ENCODE data around the gene ASMTL.

ASMTL gene

DNA sequence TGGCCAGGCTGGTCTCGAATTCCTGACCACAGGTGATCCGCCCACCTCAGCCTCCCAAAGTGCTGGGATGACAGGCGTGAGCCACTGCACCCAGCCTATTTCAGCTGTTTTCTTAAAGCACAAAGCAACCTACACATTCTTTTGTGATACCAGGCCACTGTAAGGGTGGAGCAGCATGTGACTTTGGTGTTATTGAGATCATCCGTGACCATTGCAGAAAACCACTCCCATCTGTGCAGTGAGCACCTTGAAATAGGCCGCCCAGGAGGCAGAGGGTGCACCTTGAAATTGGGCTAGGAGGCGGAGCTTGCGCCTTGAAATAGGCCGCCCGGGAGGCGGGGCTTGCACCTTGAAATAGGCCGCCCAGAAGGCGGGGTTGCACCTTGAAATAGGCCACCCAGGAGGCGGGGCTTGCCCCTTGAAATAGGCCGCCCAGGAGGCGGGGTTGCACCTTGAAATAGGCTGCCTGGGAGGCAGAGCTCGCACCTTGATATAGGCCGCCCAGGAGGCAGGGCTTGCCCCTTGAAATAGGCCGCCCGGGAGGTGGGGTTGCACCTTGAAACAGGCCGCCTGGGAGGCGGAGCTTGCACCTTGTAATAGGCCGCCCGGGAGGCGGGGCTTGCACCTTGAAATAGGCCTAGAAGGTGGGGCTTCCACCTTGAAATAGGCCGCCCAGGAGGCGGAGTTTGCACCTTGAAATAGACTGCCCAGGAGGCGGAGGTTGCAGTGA is 51.8 kb downstream of the ASMTL start:
- DNase-seq = no peak

DNA sequence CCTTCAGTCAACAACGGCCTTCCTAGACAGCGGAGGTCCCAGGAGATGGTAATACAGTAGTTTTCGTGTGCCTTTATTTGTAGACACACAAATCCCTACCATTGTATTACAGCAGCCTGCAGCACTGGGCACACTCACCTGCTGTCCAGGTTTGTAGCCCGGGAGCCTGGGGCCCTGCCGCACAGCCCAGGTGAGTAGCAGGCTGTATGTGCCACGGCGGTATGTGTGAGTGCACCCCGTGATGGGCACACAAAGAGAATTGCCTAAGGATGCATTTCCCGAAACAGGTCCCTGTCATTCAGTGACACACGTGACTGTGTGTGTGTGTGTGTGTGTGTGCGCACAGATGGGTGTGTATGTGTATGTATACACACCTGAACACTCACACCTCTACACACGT is 52.7 kb downstream of the ASMTL start:
- no peak for DNase-seq

DNA sequence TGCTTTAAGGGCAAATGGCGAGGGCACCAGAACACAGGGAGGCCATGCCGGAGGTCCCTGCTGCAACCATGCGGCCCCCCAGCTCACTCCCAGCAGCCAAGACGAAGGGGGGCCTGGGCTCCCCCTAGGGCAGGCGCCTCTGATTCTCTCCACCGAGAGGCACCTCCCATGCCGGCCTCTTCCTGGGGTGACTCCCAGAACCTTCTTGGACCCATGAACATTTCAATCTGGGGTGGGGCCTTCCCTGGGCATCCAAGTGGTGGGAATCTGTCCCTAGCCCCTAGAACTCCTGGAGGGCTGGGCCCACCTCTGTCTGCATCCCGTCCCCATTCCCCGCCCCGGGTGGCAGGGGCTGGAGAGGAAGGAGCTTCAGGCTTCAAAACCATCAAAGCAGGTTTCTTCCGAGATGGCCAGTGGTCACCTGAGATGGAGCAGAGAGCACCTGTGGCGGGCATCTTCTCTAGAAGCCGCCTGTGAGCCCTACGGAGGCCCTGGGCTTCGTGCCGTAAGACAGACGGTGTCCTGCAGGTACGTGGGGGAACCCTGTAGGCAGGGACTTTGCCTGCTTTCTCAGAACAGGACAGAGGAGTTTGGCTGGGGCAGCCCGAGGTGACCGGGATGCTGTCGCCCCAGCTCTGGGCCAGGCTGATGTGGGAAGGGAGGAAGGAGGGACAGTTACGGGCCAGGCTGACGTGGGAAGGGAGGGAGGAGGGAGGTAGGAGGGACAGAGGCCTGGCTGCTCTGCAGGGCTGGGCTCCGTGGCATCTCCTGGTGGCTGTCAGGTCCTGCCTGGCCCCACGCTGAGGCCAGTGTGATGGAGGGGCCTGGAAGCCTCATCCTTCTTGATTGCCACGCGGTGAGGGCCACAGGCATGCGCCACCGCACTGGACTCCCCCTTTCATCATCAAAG is 54.0 kb downstream of the ASMTL start:
- DNase-seq = no peak

DNA sequence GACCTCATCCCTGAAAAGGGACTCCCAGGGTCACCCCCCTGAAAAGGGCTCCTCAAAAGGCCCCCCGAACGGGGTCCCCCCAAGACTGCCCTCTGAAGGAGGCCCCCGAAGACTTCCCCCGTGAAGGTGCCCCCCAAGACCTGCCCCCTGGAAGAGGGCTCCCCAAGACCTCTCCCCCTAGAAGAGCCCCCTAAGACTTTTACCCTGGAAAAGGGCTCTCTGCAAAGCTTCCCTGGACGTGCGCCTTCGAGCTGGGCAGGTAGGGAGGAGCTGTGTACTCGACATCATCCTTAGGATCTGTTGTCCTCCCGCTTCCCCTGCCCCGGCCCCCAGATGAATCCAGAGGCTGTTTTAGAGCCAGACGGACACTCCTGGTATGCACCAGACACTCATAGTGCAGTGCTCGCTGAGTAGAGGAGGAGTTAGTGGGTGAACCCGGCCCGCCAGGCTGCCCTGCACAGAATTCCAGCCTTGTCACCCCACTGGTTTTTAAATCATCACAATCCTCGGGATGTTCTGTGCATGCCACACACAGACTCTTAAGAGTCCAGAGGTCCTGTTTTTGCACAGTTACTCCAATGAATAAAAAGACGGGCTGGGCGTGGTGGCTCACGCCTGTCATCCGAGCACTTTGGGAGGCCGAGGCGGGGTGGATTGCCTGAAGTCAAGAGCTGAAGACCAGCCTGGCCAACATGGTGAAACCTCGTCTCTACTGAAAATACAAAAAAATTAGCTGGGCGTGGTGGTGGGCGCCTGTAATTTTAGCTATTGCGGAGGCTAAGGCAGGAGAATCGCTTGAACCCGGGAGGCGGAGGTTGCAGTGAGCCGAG is 55.1 kb downstream of the ASMTL start:
- DNase-seq = no peak

DNA sequence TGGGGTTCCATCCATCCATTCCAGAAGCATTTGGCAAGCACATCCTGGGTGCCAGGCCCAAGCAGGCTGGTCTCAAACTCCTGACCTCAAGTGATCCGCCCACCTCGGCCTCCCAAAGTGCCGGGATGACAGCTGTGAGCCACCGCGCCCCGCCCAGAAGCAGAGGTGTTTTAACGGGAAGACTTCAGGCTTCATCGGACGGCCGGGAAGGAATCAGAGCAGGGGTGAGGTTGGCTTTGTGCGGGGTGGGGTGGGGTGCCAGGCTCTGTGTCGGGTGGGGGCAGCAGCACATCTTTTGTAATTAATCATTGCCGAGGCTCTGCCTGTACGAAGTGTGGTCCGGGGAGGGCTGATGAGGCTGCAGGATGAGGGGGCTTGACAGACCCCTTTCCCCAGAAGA is 55.7 kb downstream of the ASMTL start:
- no peak for DNase-seq

DNA sequence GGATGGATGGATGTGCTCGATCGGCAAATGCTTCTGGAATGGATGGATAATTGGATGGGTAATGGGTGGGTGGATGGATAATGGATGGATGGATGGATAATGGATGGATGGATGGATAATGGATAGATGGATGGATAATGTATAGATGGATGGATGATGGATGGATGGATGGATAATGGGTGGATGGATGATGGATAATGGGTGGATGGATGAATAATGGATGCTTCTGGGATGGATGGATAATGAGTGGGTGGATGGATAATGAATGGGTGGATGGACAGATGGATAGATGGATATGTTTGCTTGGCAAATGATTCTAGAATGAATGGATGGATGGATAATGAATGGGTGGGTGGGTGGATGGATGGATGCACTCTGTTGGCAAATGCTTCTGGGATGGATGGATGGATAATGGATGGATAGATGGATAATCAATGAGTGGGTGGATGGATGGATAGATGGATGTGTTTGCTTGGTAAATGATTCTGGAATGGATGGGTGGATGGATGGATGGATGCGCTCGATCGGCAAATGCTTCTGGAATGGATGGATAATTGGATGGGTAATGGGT is 57.0 kb downstream of the ASMTL start:
- DNase-seq = no peak

DNA sequence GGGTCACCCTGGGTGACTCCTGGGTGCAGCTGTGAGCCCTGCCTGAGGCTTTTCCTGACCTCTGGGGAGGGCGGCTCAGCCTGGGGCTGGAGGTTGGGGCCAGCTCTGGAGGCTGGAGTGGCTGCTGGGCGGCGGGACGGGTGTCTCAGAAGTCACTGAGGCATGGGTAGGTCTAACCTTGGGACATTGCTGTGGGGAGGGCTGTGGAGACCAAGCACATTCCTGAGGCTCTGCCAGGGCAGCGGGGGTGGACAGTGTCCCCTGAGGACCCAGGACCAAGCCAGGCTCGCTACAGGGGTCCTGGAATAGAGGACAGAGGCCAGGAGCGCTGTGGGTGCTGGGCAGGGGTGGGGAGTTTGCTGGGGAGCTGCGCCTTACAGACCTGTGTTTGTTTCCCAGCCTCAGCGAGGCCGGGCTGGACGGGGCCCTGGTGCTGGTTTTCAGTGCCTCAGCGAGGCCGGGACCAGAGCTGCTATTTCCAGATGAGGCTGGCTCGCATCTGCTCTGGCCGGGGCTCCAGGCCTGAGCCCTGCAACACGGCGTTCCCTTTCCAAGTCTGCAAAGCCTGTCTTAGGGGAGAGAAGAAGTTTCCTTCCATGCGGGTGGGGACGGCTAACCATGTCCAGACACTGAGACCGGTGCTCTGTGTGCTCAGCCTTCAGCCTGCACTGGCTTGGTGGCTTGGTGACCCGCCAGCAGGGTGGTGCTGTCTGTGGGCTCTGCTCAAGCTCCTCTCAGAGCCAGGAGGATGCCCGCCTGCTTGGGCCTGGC is 57.8 kb downstream of the ASMTL start:
- DNase-seq = no peak

DNA sequence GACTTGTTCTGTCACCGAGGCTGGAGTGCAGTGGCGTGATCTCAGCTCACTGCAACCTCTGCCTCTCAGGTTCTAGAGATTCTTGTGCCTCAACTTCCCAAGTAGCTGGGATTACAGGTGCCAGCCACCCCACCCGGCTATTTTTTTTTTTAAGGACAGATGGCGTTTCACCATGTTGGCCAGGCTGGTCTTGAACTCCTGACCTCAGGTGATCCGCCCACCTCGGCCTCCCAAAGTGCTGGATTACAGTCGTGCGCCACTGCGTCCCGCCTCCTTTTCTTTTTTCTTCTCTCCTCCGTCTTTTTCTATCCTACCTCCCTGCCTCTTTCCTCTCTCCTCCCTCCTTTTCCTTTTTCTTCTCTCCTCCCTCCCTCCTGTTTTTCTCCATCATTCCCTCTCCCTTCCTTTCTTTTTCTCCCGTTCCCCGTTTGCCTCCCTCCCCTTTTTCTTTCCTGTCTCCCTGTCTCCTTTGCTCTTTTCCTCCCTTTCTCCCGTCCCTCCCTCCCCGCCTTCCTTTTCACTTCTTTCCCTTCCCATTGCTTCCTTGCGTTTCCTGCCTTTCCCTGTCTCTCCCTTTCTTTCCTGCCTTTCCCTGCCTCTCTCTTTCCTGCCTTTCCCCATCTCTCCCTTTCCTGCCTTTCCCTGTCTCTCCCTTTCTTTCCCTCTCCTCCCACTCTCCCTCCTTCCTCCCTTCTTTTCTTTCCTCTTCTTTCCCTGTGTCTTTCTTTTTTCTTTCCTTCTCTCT is 58.7 kb downstream of the ASMTL start:
- no peak for DNase-seq

DNA sequence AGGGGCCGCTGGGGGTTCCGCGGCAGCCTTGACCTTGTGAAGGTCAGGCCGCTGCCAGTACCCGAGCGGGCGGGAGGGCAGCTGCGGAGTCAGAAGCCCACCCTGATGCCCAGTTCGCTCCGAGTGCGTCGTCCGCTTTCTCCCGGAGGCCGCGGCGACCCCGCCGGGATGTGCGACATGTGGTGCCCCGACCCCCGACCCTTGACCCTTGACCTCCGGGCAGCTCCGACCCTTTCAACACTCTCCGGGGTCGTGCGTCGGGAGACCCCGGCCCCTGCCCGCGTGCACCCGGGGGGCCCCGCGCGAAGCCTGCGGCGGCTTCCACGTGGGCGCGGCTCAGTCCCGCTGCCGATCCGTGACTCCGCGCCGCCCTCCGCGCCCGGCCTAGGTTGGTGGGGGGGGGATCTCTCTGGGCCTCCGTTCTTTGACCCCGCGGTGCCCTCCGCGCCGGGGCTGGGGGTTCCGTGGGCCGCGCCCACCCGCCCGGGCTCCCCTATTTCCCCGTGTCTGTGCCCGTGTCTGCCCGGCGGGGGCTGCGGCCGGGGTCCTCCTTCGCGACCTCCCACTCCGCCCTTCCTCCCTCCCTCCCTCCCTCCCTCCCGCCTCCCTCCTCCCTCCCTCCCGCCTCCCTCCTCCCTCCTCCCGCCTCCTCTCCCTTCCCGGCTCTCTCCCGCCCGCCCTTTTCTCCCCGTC is 60.2 kb downstream of the ASMTL start:
- no peak for DNase-seq

DNA sequence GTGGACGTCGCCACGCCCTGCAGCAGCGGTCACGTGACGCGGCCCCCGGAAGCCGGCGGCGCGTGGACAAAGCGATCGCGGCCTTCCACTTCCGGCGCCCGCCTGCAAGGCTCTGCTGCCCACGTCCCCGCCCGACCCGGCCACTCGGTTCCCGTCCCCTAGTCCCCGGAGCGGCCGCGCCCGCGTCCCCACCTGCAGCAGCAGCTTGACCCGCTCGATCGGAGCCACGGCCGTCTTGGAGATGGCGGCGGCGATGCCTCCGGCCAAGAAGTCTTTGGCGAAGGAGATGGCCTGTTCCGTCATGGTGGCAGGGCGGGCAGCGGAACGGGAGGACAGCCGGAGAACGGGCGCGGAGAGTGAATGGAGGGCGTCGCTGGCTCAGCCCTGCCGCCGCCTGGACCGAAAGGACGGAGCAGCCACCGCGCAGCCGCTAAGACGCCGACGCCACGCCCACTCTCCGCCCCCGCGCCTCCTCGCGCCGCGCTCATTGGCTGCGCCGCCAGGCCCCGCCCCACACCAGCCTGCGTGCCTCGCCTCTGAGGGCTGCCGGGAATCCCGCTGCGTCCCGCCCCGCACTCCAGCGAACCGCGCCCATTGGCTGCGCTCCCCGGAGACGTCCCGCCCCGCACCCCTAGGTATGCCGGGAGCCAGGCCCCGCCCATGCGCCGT is 60.9 kb downstream of the ASMTL start, which contains the start of gene SLC25A6:
TSS of gene SLC25A6 (minus strand) at position 407 of the 669 bp plus-strand sequence. CDS start at position 303, 104 bp downstream.
- no peak for DNase-seq

DNA sequence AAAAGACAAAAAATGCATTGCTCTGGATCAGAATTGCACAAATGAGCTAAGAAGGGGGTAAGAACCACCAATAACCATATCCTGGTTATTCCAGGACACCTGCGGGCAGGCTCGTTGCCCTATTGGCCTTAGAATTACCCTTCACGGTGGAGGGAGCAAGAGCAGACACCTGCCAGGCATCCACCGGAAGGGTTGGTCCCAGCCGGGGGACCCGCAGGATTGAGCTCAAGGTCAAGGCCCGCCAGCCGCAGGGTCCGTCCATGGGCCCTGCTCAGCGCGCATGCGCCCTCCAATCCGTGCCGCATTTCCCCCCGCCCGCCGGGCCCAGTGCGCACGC is 61.4 kb downstream of the ASMTL start:
- no peak for DNase-seq

DNA sequence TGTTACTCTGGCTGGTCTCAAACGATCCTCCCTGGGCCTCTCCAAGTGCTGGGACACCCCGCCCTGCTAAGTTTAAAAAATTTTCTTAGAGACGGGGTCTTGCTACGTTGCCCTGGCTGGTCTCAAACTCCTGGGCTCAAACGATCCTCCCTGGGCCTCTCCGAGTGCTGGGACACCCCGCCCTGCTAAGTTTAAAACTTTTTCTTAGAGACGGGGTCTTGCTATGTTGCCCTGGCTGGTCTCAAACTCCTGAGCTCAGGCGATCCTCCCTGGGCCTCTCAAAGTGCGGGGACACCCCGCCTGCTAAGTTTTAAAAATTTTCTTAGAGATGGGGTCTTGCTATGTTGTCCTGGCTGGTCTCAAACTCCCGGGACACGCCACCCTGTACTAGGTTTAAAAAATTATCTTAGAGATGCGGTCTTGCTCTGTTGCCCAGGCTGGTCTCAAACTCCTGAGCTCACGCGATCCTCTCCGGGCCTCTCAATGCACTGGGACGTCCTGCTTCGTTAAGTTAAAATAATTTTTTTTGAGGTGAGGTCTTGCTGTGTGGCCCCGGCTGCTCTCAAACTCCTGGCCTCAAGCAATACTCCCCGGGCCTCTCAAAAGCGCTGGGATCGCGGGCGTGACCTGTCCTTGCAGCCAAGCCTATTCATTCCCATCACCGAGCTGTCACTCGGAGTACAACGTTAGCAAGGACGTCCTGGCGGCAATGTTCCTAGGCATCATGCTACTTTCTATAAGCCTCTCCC is 61.9 kb downstream of the ASMTL start:
- no peak for DNase-seq

DNA sequence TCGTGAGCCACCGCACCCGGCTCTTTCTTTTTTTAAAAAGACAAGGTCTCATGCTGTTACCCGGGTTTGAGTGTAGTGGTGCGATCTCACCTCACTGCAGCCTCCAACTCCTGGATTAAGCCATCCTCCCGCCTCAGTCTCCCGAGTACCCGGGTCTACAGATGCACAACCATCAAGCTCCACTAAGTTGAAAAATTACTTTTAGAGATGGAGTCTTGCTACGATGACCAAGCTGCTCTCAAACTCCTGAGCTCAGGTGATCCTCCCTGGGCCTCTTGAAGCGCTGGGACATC is 62.8 kb downstream of the ASMTL start:
- DNase-seq = no peak

DNA sequence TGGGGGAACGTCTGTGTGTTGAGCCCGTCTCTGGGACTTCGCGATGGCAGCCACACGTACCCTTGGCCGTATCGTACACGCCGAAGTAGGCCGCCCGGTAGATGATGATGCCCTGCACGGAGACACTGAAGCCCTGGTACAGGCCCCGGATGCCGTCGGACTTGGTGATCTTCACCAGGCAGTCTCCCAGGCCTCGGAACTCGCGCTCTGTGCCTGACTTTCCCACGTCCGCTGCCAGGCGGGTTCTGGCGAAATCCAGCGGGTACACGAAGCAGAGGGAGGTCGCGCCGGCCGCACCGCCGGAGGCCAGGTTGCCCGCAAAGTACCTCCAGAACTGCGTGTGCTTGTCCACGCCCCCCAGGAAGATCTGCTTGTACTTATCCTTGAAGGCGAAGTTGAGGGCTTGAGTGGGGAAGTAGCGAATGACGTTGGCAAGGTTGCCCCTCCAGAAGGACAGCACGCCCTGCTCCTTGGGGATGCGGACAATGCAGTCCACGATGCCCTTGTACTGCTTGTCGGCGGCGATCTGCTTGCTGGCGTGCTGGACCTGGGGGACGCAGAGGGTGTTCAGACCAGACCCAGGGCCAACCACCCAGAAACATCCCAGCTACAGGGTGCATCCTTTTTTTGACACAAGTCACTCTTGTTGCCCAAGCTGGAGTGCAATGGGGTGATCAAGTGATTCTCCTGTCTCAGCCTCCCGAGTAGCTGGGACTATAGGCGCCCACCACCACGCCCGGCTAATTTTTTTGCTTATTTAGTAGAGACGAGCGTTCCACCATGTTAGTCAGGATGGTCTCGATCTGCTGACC is 63.3 kb downstream of the ASMTL start:
- DNase-seq = no peak

DNA sequence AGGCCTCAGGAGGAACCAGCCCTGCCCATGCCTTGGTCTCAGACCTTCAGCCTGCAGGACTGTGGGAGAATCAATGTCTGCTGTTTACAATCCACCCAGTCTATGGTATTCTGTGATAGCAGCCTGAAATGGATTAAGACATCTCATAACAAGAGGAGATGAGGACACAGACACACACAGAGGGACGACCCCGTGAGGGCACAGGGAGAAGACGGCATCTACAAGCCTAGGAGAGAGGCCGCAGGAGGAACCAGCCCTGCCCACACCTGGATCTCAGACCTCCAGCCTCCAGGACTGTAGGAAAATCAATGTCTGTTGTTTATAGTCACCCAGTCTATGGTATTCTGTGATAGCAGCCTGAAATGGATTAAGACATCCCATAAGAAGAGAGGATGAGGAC is 64.1 kb downstream of the ASMTL start:
- DNase-seq = no peak

DNA sequence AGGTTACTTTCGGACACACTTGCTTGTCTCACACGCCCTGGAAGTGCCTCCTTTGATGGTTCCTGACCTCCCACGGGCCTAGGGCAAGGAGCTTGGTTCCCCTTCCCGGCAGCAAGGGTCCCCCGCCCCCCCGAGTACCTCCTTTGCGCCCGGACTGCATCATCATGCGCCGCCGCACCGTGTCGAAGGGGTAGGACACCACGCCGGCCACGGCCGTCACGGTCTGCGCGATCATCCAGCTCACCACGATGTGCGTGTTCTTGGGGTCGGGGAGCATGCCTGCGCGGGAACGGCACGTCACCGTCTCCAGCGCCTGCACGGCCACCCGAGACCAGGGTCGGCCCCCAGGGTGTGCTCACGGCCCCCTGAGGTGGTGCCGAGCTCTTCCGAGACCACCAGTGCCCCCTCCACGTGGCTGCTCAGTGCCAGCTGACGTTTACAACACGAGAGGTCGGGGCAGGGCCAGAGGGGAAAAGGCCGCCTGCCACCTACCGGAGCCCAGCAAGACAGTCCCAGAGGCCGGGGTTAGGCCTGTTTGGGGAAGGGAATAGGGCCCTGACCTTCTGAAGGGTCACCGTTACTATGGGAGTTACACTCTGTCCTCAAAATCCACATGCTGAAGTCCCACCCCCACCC is 65.5 kb downstream of the ASMTL start:
- no peak for DNase-seq

DNA sequence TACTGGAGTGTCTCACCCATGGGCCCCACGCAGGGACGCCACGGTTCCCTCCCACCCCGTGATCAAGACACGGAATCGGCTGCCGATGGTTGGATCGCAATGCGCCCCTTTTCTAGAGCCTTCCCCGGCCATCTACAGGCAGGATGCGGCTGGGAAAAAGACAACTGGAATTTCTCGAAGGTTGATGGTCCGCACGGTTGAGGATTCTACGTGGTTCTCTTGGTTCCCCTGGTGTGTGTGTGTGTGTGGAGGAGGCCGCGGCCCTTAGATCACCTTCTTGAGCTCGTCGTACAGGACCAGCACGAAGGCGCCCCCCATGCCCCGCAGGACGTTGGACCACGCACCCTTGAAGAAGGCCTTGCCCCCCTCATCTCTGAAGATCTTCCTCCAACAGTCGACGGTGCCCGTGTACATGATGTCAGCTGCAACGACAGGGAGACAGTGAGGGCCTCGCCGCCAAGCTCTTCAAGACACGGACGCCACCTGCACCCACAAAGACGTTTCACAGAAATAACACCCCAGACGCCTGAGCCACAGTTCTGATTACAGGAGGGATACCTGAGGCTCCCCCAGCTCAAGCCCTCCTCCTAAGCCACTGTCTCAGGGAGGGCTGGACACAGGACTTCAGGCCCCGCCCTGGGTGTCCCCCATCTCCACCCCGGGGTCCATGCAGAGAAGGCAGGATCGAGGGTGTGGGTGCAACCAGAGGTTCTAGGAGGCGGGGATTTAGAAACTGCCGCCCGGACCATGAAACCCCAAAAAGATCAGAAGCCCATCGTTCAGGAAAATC is 66.2 kb downstream of the ASMTL start:
- no peak for DNase-seq

Measured in NCI-H748 treated with DMSO at 0.1 percent for 48 hours (cell line).